GM18861 (cell line): Measurements from ENCODE around the gene ENTR1.
"Not testable (repeated sequence)": the region's sequence is repeated elsewhere in the genome, so short reads cannot be mapped to it uniquely, and the experiment has no call there.

Experiments used
- ATAC-seq: cut with Tn5 transposase; IDR thresholded peaks from one replicate; pipeline ENCODE4 v1.9.1; 2021; ENCODE audit not compliant: unreplicated experiment

Gene ENTR1

DNA sequence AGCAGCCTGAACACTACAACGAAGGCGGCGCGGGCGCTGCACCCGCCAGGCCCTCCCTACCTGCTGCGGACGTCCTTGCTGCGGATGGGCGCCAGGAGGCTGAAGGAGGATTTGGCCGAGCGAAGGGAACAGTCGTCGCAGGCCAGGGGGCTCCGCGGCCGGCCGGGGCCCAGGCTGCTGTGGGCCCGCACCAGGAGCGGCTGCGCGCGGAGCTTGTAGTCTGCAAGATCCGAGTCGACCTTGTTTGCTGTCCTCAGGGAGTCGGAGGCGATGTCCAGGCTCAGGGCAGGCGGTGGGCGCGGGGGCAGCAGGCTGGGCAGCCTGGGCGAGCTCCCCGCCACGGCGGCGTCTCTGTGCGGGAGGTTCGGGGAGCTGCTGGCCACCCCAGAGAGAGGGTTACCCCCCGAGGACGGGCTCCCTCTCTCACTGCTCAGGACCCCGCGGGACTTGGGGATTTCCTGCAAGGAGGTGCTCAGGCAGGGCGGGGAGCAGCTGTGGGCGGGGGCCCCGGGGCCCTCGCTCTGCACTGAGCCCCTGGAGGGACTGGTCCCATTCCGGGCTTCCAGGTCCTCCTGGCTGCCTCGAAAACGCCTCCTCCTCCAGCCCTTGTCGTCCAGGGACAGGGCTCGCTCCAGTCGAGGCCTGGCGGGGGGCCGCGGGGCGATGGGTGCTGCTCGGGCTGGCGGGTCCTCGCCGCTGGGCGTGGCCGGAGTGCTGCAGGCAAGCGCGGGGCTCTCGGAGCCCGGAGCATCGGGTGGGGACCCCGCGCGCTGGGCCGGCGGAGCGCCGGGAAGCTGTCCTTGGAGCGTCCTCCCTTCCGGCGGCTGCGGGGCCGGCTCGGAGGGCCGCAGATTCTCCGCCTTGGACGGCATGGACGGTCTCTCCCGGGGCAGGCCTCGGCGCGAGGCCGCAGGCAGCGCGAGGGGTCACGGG, 28.4 kb upstream of the ENTR1 start:
- ATAC-seq = peak; percentile 27

DNA sequence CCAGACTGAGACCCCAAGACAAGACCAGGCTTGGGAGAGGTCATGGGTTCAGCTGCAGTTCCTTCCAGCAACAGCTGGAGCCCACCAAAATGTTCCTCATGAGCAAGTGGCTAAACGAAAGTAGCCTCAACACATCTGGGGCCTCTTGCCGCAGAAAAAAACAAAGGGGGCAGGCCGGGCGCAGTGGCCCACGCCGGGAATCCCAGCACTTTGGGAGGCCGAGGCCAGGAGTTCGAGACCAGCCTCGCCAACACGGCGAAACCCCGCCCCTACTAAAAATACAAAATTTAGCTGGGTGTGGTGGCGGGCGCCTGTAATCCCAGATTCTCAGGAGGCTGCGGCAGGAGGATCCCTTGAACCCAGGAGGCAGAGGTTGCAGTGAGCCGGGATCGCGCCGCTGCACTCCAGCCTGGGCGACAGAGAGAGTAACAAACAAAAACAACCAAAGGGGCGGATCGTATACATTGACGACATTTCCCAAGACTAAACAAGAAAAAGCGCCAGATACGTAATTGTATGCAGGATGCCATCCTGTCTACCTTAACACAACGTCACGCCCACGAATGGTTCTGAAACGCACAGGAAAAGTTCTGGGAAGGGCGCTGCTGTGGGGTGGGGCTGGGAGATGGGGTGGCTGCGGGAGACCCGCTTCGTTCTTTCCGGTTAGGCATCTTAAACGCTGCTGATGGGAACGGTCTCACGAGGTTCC, 27.6 kb upstream of the ENTR1 start:
- no peak for ATAC-seq

DNA sequence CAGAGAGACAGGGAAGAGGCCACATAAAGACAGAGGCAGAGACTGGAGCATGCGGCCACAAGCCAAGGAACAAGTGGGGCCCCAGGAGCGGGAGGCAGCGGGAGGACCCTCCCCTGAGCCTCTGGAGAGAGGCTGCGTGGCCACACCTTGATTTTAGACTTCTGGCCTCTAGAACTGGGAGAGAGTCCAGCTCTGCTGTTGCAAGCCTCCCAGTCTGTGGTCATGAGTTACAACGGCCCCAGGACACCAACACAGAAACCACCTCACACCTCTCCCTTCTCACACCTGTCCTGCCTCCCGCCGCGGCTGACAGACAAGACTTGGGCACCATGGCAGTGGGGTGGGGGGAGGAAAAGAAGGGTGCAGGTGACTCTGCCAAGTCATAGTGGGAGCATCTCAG, 27.0 kb upstream of the ENTR1 start:
- no peak for ATAC-seq

DNA sequence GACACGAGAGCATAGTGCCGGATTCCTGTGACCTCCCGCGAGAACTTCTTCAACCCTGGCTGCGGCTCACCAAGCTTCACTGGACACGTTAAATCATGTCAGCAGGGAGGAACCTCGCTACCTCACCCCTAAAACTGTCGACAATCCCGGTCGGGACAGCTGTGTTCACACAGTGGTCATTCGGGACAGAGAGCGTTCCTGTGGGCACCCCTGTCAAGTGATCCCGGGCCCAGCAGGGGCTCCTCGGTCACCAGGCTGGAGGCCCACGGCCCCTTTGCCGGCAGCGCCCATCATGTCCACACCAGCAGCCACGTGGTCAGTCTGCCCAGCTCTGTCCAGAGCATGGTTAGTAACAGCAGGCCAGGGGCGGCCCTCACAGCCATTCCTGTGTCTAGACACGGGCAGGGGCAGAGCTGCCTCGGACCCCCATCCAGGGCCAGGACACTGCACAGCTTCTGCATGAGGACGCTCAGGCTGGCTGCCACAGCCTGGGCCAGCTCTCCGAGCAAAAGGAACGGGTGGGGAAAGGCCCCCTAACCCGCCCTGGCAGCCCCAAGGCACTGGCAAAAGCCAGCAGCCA, 25.7 kb upstream of the ENTR1 start:
- ATAC-seq = no peak

DNA sequence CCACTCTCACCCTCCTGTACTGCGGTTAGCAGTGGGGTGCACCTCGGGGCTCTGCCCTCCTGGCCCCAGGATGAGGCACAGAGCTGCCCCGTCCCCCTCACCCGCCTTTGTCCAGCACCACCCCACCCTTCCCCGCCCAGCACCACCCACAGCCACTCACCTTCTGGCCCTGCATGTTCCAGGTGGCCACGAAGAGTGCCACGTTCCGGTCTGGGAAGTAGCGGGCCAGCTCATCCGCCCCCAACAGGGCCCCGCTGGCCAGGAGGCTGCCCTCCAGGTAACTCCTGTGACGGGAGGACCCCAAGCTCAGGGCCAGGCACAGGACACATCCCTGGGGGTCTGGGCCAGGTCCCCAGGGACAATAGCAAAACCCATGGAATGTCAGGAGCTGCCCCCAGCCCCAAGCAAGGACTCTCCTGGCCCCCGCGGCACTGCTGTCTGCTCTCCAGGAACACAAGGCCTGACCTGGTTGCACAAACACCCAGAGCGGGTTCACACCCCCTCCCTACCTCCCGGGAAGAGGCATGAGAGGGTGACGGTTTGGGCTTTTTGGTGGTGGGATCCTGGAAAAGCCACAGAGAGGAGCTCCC, 24.3 kb upstream of the ENTR1 start:
- no peak for ATAC-seq

DNA sequence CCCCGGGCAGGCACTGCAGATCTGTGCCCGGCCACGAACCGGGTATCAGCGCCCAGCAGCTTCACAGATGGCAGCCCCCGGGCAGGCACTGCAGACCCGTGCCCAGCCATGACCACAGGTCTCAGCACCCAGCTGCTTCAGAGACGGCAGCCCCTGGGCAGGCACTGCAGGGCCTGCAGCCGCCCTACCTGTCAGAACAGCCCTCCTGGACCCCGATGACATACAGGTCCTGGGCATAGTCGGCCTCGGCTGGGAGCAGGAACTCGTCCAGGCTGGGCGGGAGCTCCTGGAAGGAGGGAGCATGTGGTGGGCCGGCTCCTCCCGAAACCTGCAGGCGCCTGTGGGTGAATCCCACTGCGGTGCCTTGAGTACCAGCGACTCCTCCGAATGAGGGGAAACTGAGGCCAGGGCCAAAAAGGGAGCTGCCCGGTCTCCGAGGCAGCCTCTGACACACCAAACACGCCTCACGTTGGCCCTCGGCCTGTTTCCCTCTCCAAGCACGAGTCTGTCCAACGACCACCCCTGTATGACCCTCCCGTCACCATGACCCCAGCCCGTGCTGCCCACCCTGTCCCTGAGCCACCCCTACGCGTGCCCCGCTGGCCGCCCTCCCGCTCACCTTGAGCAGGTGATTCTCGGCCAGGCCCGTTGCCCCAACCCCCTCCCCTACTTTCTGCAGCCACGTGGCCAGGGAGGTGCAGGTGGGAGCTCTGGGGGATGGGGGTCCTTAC, 23.6 kb upstream of the ENTR1 start:
- no peak for ATAC-seq

DNA sequence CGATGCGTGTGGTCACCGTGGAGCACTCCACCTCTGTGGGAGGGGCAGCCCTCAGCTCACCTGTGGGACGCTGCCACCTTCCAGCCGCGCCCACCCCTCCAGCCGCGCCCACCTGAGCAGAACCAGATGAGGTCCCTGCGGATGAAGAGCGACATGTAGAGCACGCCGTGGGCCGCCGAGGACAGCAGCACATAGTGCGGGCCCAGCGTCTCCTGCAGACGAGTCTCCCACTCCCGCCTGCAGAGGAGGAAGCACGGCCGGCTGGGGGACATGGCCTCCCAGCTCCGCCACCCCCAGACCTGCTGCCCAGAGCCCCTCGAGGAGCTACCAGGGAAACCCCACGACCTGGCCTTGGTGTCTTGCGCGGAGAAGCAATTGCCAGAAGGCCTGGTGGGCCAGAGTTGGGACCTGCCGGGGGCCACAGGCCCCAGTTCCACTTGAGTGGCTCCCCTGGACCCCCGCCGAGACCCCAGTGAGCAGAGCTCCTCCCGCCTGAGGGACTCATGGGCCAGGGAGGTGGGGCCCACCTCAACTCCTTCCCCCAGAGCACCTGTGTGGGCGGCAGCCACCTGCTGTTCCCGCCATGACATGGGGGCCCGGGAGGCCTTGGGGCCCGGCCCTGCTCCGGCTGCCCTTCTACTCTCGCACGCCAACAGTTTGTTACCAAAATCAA, 22.8 kb upstream of the ENTR1 start:
- ATAC-seq = no peak

DNA sequence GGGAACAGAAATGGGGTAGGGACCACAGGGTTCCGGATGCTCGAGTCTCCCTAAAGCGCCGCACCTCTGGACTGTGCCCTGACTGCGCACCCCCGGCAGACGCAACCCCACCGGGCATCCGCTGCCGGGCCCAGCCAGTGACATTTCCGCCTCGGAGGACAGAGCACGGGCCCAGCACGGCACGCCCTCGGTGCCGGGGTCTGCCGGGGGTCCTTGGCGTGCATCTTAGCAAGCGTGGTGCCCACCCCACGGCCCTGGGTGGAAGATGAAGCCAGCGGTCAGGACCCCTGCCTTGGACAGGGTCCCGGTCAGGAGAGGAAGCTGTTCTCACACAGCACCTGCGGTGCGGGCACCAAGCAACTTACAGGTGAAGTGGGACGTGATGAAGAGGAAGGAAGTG, 22.2 kb upstream of the ENTR1 start:
- no peak for ATAC-seq

DNA sequence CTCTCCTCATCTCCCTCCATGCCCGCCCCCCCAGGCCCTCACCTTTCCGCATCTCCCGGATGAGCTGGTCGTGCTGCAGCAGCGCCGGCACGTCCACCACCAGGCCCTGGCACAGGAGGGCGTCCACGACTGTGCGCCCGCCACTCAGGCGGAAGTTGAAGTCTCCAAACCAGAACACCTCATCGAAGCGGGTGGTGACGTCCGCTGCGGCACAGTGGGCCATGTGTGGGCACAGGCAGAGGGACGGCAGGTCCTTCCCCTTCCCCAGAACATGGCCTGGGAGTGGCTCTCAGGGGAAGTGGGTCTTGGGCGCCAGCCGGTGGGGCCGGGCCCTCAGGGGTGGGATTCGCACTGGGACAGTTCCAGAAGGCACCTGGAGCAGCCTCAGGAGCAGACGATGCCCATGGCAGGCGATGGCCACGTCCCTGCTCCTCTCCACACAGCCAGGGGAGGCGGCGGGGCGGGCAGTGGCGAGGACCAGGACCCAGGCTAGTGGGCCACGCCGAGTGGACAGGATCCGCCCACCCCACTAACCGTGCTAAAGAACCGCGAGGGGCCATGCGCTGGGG, 21.5 kb upstream of the ENTR1 start:
- no peak for ATAC-seq

DNA sequence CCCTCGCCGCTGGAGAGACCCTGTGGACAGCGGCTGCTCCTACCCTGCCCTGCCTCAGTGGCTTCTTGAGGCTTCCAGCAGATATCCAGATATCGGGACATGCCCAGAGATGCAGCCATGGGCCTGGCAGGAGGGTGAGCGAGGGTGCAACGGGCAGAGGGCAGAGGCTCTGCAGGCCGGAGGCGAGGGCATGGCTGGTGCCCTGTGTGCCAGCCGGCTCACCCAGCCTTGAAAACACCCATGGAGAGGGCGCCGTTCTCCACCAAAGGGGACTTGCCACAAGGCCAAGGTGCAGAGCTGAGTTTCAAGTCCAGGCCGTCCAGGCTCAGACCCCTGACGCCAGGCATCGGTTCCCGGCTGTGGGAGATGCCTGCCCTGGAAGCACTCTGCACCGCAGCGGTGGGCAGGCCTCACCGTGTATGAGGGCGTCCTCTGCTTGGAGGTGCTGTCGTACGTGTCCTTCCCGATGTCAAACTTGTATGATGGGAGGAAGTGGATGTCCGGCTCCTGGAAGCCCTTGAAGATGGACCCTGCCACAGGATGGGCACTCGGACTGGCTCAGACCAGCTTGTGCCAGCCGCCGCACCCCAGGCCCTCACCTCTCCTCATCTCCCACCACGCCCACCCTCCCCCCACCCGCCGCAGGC, 20.3 kb upstream of the ENTR1 start:
- ATAC-seq = no peak

DNA sequence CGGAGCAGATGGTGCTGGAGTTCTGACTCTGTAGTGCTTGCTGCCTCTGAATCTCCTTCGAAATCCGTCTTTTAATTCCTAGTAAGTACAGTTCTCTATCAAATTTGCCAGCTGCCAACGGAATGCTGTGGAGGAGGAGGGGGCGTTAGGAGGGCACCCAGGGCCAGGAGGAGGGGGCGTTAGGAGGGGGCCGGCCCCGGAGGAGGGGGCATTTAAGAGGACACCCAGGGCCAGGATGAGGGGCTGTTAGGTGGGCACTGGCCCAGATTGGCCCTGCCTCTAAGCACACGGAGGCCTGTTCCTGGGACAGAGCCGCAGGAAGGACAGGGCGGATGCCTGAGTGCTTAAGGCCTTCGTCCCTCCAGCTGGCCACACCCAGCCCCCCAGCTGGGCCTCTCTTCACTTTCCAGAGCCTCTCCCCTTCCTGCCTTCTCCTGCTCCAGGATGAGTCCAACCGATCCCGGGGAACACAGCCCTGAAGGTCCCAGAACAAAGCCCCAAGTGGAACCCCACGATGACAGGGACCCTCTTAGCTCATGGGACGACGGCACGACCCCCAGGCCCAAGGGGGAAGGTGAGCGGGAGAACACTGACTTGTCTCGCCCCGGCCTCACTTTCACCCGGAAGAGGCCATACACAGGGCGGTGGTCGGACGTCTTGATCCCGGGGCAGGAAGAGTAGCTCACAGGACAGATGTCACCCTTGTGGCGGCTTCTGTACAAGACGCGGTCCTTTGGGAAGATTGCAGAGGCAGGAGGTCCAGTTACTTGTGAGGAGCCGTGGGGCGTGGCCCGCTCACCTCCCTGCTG, 19.5 kb upstream of the ENTR1 start:
- ATAC-seq = no peak

DNA sequence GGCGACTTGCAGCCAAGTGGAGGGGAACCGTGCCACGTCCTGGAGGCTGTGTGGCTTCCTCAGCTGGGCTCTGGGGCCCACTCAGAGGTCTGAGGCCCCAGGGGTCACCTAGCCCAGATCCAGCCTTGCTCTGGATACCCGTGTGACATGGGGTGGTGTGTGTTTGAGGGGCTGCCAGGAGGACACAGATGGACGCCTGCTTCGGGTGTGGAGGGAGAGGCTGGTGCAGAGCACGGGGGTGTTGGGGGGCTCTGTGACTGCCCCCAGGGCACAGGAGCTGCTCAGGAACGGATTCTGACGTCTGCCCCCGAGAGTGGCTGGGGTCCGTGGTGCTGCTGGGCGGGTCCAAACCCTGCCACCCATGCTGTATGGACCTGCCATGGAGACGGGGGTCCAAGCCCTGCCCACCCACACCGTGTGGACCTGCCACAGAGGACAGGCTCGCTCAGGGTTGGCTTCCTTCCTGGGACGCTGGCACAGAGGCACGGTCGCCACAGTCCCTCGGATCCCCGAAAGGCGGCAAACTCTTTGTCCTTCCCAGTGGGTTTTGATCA, 18.7 kb upstream of the ENTR1 start:
- no peak for ATAC-seq

DNA sequence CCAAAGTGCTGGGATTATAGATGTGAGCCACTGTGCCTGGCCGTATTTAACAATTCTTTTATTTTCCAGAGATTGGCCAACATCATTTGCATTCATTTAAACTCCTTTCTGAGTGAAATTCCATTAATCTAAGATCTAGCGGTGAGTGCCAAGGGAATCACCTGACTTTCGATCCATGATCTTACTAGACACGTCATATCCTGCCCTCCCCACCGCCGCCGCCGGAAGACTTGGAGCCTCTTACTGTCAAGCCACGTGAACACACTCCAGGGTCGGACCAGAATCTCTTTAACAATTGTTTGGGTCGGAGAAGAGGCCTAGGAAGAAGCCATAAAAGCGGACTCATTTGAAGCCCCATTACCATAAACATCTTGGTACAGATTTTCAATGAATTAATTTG, 16.4 kb upstream of the ENTR1 start:
- ATAC-seq = no peak

DNA sequence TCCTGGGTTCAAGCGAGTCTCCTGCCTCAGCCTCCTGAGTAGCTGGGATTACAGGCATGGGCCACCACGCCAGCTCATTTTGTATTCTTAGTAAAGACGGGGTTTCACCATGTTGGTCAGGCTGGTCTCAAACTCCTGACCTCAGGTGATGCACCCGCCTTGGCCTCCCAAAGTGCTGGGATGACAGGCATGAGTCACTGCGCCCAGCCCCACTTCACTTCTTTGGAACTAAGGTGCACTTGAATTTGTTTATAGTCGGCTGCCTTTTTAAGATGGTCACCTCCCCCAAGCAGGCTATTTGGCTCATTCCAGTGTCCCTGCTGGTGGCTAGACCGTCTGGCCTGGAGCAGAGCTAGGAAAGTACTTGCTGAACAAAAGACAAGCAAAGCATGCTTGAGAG, 15.0 kb upstream of the ENTR1 start:
- not testable (repeated sequence) for ATAC-seq

DNA sequence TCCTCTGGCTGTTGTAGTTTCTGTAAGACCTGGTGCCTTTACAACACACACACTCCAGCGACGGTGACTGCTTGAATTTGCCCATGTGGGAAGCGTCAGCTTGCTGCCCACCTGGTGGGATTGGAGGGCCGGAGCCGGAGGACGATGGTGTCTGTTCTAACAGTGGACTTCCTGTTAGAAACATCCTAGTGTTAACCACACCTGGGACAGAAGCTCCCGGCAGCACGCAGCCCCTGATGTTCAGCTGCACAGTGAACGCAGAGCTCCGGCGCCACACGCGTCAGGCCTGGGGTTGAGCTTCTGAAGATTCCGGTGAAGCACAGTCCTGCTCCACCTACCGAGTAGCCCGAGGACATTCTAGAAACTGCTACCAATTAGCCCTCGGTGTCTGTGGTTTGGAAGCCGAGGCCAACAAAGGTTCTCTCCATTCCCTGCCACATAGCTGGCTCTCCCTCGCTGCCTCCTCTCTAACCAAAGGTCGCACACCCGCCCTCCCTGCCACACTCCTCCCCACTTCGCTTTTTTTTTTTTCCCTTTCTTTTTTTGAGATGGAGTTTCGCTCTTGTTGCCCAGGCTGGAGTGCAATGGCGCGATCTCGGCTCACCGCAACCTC, 14.4 kb upstream of the ENTR1 start:
- ATAC-seq = no peak

DNA sequence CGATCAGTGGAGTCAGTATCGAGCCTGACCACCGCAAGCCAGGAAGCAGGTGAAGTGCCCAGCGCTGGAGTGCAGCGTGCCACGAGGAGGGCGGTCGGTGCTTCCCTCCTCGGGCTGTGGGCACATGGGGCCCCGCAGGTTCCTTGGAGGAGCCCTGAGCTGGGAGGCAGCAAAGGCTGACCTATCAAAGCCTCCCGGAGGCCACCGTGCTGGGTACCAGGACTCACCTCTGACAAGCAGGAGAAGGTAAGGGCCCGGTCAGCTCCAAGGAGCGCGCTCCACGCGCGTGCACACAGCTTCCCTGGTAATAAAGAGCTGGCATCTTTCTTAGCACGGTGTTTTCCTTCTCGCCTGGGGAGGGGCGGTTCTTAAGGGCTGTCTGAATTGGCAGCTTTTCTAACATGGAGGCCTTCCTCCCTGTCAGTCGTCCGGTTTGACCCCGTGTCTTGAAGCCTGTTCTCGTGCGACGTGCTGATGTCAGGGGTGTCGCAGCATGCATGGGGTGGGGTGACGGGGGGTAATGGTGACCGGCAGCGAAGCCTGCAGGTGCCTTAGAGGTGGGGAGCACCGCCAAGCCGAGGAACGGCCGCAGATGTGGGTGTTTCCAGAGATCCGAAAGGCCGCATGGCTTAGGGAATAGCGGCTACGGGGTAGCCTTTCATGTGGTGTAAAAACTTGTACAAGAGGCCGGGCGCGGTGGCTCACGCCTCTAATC, 13.2 kb upstream of the ENTR1 start:
- ATAC-seq = no peak

DNA sequence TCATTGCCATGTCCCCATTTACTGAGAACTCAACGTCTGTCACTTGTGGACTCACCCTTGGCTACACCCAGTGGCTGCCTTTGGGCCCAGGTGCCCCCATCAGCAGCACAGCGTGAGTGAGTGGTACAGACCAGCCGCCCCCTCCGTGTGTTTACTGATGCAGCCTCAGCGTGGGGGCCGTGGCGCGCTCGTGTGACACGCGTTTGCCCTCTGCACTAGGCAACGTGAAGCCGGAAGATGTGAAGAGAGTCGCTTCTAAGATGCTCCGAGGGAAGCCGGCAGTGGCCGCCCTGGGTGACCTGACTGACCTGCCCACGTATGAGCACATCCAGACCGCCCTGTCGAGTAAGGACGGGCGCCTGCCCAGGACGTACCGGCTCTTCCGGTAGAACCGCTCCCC, 12.5 kb upstream of the ENTR1 start:
- no peak for ATAC-seq
